Activated CD4-positive, alpha-beta T cell treated with anti-CD3 and anti-CD28 coated beads for 24 hours (primary cell): ENCODE measurements around the gene TNPO3.
"Not testable (repeated sequence)": the region's sequence is repeated elsewhere in the genome, so short reads cannot be mapped to it uniquely, and the experiment has no call there.

Experiments used
- DNase-seq, 2 donors: peaks; one replicate each; pipeline ENCODE4 v3.0.0-alpha.2; 2020; ENCODE audit warnings: low read depth in 2 of 2

The TNPO3 gene

GRCh38 chr7:129014501-129015101 lies 40.3 kb downstream of the TNPO3 start:
- DNase-seq: no peak

GRCh38 chr7:129013048-129013724 lies 41.7 kb downstream of the TNPO3 start:
- DNase-seq: no peak

DNA sequence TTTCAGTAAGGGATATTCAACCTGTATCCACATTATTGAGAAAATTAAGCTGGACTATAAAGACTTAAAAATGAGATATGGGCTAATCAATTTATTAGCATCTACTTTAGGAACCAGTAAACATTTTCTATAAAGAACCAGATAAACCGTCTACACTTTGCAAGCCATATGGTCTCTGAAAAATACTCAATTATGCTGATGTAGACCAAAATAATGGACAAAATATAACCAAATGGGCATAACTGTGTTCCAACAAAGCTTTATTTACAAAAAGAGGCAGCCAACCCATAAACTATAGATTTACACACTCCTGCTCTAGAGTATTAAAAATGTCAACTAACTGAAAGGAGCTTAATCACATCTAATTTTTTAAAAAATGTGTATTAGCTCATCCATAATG lies 42.3 kb downstream of the TNPO3 start:
- no peak for DNase-seq

GRCh38 chr7:129010075-129010474 lies 44.8 kb downstream of the TNPO3 start:
- DNase-seq: no peak

DNA sequence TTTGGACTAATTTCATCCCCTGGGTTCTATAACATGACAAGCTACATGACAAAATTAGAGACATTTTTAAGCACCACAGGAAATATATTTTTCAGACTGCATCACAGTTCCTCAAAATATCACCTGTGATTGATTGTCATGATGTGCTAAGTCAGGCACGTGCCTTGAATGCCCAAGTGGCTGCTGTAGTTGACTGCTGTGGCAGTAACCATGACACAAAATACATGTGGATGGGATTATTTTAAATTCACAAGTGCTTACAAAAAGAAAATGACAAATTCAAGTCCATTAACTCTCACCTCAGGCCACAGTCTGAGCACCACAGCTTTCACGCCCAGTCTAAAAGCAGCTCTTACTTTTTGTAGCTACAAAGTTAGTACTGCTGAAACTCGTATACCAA lies 45.5 kb downstream of the TNPO3 start:
- no peak for DNase-seq

- no peak for DNase-seq
These were observed 46.1 kb downstream of the TNPO3 start for GRCh38 chr7:129008645-129009414.

GRCh38 chr7:129007572-129007971 lies 47.3 kb downstream of the TNPO3 start:
- no peak for DNase-seq

DNA sequence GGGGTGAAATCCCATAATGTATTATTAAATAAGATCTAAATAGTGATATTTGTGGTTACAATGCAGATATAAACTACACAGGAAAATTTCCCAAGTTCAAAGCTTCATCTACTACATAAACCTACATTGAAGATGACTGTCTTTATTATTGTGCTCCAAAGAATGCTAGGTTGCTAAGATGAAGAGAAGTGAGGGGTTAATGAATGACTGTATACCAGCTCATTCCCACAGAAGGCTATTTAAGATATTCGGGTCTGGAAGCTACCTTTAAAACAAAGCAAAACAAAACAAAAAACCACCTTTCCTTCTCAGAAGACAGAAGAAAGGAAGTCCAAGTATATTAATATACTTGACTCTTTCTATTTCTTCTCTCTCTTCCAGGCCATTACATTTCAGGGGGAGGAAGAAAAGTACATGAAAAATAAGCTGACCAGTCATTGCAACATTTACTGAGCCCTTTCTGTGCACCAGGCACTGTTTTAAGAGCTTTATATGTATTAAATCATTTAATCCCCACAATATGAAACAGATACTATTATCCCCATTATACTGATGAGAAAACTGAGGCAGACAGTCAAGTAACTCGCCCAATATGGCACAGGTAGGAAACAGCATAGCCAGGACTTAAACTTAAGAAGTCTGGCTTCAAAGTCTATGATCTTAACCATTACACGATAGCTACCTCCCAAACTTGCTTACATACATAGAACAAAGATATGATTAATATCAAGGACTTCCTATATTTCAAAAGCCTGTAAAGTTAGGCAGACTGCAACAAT lies 48.1 kb downstream of the TNPO3 start:
- no peak for DNase-seq

GRCh38 chr7:129005186-129005585 lies 49.7 kb downstream of the TNPO3 start:
- no peak for DNase-seq

DNA sequence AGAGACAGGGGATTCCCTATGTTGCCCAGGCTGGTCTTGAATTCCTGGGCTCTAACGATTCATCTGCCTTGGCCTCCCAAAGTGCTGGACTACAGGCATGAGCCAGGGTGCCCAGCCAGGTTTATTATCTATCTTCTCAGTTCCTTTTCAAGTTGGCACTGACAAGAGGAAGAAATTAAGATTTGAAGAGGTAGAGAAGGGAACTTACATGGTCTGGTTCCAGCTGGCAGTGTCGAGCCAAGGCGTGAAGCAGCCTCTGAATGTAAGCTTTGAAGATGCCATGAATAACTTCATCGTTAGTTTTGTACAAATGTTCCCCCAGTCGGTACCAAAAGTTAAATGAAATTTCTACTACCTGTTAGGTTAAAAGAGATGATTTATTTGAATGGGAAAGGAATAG lies 57.7 kb downstream of the TNPO3 start:
- no peak for DNase-seq

GRCh38 chr7:128994560-128994959 lies 60.4 kb downstream of the TNPO3 start:
- not testable (repeated sequence) for DNase-seq

GRCh38 chr7:128993419-128993818 lies 61.5 kb downstream of the TNPO3 start:
- DNase-seq: no peak

DNA sequence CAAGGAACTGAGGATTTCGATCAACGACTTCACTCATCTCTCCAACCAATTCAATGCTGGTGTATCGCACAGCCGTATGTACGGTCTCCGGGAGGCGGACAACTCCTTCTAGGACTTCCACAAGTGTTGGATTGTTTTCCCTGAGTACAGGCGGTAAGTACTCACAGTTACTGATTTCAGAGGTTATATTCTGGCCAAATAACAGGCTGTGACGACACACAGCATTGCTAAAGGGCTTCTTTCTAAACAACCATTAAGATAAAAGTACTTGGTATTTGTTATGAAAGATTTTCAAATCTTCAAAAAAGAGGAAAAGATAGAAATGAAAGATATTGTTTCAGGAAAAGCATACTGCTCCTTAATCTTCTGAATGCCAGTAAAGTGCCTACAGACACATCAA lies 65.0 kb downstream of the TNPO3 start:
- DNase-seq: no peak

DNA sequence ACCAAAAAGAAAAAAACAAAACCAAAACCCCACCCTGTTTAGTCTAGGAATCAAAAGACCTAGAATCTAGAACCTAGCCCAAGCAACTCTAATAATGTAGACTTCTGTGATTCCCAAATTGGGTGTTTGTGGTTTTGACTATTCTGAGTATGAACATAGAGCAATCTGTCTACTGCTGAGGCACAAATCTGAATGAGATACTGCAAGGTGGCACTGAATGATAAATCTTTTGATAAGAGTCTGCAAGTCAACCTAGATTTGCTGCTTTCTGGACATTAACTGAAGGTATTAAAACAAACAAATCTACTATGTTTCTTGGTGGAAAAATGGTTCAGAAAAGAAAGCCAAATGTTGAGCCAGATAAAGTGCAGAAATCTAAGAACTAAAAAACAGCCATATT lies 66.5 kb downstream of the TNPO3 start:
- no peak for DNase-seq

DNA sequence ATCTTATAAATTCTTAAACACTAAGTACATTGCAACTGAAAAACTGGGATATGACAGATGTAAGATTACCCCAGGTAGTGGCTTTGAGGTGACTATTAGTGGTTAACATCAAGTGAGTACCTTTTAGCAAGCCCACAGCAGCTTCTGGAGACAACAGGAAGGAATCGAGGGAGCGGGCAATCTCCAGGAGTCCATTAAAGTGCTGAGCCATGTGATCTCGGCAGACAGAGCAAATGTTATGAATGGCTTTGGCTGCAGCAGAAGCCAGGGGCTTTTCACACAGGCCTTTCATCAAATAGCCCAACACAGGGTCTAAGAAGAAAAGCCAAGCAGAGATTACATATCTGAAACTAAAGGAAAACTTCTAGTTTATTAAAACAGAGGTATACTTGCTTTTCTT lies 68.3 kb downstream of the TNPO3 start:
- no peak for DNase-seq

- no peak for DNase-seq
These were observed 69.3 kb downstream of the TNPO3 start for GRCh38 chr7:128985660-128986059.

DNA sequence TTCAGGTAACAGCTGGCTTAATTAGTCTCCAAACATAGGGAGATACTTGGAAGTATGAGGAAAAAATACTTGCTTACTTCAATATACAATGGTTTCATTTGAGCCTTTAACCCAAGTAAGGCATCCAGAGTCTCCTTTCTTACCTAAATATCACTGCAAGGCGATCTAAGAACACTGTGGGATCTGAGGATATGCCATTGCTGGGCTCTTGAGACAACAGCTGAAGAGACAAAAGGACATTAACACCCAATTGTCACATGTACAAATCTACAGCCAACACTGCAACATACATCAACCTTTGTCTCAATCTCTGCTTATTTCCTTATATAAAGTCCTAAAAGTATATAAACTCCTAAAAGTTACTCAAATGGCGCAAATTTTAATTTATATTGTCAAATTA lies 72.8 kb downstream of the TNPO3 start:
- no peak for DNase-seq

DNA sequence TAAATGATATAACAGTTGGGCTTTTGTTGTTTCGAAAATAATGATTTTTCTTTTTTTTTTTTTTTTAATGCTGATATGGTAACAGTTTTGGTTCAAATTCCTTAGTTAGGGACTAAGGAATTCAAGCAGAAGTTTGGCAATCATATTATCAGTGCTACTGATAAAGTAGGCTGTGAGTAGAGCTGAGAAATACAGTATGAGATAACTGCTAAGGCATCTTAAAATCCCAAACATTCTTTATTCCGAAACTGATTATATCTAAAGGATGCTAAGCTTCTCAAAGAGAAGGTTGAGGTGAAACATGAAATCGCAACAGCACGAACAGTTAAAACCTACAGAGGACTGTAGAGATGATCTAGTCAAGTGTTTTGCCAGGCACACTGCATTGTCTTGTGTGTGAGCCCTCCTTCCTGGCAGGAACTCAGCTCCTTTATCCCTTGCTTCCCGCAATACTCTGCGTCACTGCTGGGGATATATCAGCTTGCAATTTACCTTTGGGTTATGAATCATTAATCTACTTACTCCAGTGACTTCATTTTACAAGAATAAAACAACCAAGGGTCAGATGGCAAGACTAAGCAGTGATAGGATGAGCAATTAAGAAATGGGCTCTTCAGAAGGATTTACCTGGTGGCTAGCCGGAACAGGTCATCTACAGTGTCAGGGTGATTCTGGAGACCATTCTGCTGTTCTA lies 80.5 kb downstream of the TNPO3 start:
- DNase-seq: no peak

DNA sequence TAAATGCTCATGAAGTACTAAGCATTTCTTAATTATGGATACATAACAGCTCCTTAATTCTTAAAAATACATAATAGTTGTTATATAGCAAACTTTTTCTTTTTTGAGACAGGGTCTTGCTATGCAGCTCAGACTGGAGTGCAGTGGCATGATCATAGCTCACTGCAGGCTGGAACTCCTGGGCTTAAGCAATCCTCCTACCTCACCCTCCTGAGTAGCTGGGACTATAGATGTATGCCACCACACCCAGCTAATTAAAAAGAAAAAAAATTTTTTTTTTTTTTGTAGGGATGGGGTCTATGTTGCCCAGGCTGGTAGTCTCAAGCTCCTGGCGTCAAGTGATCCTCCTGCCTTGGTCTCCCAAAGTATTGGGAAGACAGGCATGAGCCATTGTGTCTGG lies 86.3 kb downstream of the TNPO3 start:
- no peak for DNase-seq

- no peak for DNase-seq
These were observed 91.6 kb downstream of the TNPO3 start for GRCh38 chr7:128963327-128963757.

DNA sequence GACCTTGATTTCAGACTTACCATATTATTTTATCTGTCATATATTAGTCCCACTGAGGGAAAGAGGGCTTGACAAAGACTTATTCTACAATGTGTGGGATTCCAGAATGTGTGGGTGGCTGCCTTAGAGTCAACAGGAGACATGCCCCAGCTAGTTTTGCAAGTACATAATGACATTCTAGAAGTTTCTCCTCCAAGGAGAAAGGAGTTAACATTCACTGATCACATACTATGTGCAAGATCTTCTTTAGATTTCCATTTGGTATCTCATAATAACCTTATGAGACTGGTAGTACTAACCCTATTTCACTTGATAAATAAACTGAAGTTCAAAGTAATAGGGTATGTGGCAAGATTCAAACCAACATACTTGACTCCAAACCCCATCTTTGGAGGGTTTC lies 92.0 kb downstream of the TNPO3 start:
- DNase-seq: no peak
